Testis (tissue), 3 donors: Measurements from ENCODE around the gene CEP290. TPM values are rescaled to one million over a fixed set of nuclear protein-coding genes. Genes with fewer than 3 reads are reported as not detected.

ENCODE experiments used
- DNase-seq: peaks from one replicate; pipeline ENCODE4 v3.0.0-alpha.2; 2019
- H3K27ac ChIP-seq, 2 donors: fragments of 200-600 bp; sonication (generic); one replicate each; pipeline ENCODE4 v1.5.1; 2019
- H3K27me3 ChIP-seq: fragments of 200-600 bp; sonication (generic); one replicate; pipeline ENCODE4 v1.5.1; 2019
- H3K36me3 ChIP-seq: fragments of 200-600 bp; sonication (generic); one replicate; pipeline ENCODE4 v1.5.1; 2017; ENCODE audit warnings: low read depth; ENCODE audit errors: missing control alignments
- H3K4me1 ChIP-seq: fragments of 200-600 bp; sonication (generic); one replicate; pipeline ENCODE4 v1.5.1; 2019
- H3K4me3 ChIP-seq, 2 donors: fragments of 200-600 bp; sonication (generic); one replicate each; pipeline ENCODE4 v1.5.1; 2017 to 2019
- H3K9me3 ChIP-seq: fragments of 200-600 bp; sonication (generic); one replicate; pipeline ENCODE4 v1.5.1; 2017
- CTCF ChIP-seq, 3 experiments: fragments of 450-650 bp in 2 of 3; fragments of 200-600 bp in 1 of 3; sonication (generic) in 1 of 3; IDR thresholded peaks; one replicate each; pipeline ENCODE4 v1.5.1; 2016 to 2019; ENCODE audit warnings: antibody characterized with exemption in 3 of 3, mild to moderate bottlenecking in 2 of 3, moderate library complexity in 1 of 3
- POLR2A ChIP-seq: fragments of 450-650 bp; IDR thresholded peaks from one replicate; pipeline ENCODE4 v1.6.1; 2017; ENCODE audit warnings: antibody characterized with exemption, mild to moderate bottlenecking, moderate library complexity
- WGBS, 2 donors: methylation state at CpG; one replicate each; pipeline ENCODE4 v1.1.5; 2018; 5-methylcytosine and 5-hydroxymethylcytosine counted together
- intact Hi-C: fragments of 100-400 bp; cut with DNase I; formaldehyde crosslinking; loops from one replicate; pipeline ENCODE4 v1.15.1; 2023; ENCODE audit warnings: low total_unique reads
- polyA plus RNA-seq: library from polyadenylated mRNA; stranded (reverse); fragments of 350-450 nt; fragmentation: Illumina TruSeq; extraction: RNeasy Lipid Tissue Mini Kit (QIAGEN cat#74804); gene quantifications from one replicate; pipeline ENCODE4 v1.2.3, GENCODE V29; 2014; ENCODE audit warnings: low read depth, low replicate concordance; ENCODE audit not compliant: insufficient read depth
- total RNA-seq, 2 donors: library from RNA; depleted of rRNA; stranded (reverse); fragments of >200 nt; gene quantifications; one replicate each; pipeline ENCODE4 v1.2.3, GENCODE V29; 2016

The CEP290 gene
- total and polyA plus RNA-seq, 3 donors from 2014 or later: 5.0 to 48.5 (median 46.0) TPM

DNA sequence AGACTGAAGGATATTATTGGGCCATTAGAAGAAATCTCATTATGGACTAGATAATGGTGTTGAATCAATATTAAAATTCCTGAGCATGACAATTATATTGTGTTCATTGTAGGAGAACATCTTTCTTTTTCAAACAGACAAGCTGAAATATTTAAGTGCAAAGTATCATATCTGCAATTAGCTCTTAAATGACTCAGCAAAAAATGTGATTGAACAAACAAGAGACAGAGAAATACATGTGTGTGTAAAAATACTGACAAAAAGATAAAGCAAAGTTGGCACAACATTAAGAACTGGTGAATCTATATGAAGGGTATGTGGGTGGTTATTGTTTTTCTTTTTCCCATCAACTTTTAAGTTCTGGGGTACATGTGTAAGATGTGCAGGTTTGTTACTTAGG, 9.5 kb downstream of the CEP290 start:
- no peaks in the 10 kb centered on the region for H3K36me3 ChIP-seq

DNA sequence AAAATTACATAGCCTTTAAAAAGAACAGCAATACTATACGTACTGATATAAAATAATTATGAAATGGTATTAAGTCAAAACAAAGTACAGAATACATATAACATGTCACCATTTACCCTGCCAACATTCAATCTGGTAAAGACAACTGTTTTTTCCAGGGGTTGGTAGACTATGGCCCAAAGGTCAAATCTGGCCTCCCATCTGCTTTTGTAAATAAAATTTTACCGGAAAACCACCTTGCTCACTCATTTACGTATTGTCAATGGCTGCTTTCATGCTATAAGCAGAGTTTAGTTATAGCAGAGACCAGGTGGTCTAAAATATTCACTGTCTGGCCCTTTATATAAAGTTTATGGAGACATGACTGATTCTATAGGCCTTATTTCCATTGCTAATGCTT, 14.0 kb downstream of the CEP290 start:
- no peak for DNase-seq
- Histone ChIP-seq H3K27me3 (no peaks in the 10 kb centered on the region), H3K9me3 (no peaks in the 10 kb centered on the region), H3K27ac (no peak overlapping the region), H3K36me3 (no peaks in the 10 kb centered on the region), H3K4me1 (no peaks in the 10 kb centered on the region), H3K4me3 (no peak overlapping the region)
- WGBS, 2 donors: 95 to 97% methylated on average over 3 of the region's 3 CpGs
- intact Hi-C loops: no loop called here
- TF ChIP-seq POLR2A: no peak
- TF ChIP-seq CTCF (IDR thresholded peaks at IDR 0.05): no peak

More for the DNA sequence above, 9.5 kb downstream of the CEP290 start:
- no peak for DNase-seq
- Histone ChIP-seq H3K27me3 (no peaks in the 10 kb centered on the region), H3K4me1 (no peaks in the 10 kb centered on the region), H3K4me3 (no peak overlapping the region), H3K27ac (no peak overlapping the region), H3K9me3 (no peaks in the 10 kb centered on the region)
- TF ChIP-seq POLR2A: no peak
- no peak for TF ChIP-seq CTCF (IDR thresholded peaks at IDR 0.05)
- intact Hi-C loops: no loop called here

- H3K4me3 ChIP-seq: no peak overlapping the region
- no peaks in the 10 kb centered on the region for H3K36me3 ChIP-seq
- H3K4me1 ChIP-seq: no peaks in the 10 kb centered on the region
- TF ChIP-seq POLR2A: no peak
- TF ChIP-seq CTCF (IDR thresholded peaks at IDR 0.05): no peak
- no peak overlapping the region for H3K27ac ChIP-seq
- intact Hi-C loops: no loop called here
- 96 to 100% methylated on average over 3 of the region's 3 CpGs for WGBS, 2 donors
- no peaks in the 10 kb centered on the region for H3K9me3 ChIP-seq
- no peaks in the 10 kb centered on the region for H3K27me3 ChIP-seq
- no peak for DNase-seq
Observed at GRCh38 chr12:88127099-88127498, 14.8 kb downstream of the CEP290 start.

DNA sequence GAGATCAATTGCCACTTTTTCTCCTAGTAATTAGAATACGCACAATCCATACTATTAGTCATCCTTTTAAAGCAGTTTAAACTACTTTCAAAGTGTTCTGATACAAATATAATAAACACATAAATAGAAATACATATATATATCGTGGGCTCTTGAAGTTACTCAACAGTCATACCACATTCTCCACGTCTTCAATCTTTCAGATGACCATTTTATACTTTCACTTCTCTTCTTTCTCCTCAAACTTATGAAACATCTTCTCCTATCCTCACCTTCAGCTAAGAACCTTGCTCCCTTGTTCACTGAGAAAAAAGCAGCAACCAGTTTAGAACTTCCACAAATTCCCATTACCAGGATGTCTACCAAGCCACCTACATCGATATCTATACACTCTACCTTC, 19.2 kb downstream of the CEP290 start:
- Histone ChIP-seq H3K36me3 (no peaks in the 10 kb centered on the region), H3K27ac (no peak overlapping the region), H3K4me3 (no peak overlapping the region), H3K27me3 (no peaks in the 10 kb centered on the region), H3K9me3 (no peaks in the 10 kb centered on the region), H3K4me1 (no peaks in the 10 kb centered on the region)
- no peak for DNase-seq
- 65 to 70% methylated on average over 4 of the region's 4 CpGs for WGBS, 2 donors
- no peak for TF ChIP-seq POLR2A
- TF ChIP-seq CTCF (IDR thresholded peaks at IDR 0.05): no peak
- intact Hi-C loops: no loop called here

DNA sequence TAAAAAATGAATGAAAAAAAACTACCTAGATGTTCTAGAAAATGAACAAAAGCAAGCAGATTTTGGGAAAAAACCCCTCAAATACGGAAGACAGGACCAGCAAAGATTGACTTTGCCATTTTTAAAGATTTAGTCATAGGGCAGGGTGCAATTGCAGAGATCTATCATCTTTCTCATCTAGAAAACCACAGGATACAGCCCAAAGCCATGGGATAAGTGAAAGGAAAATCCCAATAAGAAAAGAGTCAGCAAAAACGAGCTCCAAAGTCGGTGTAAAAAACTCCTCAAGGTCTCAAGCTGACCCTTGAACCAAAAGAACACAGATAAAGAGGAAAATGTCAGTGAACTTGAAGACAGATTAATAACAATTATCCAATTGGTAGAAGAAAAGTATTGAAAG, 28.0 kb downstream of the CEP290 start:
- H3K4me3 ChIP-seq: no peak overlapping the region
- H3K27me3 ChIP-seq: no peaks in the 10 kb centered on the region
- TF ChIP-seq POLR2A: no peak
- no peak for TF ChIP-seq CTCF (IDR thresholded peaks at IDR 0.05)
- DNase-seq: no peak
- WGBS, 2 donors: 41 to 48% methylated on average over 3 of the region's 3 CpGs
- H3K36me3 ChIP-seq: no peaks in the 10 kb centered on the region
- intact Hi-C loops: no loop called here
- no peaks in the 10 kb centered on the region for H3K9me3 ChIP-seq
- no peak overlapping the region for H3K27ac ChIP-seq
- H3K4me1 ChIP-seq: no peaks in the 10 kb centered on the region
